HG02798 (cell line): ENCODE measurements around the gene ATP8B2.
"Not testable (repeated sequence)": the region's sequence is repeated elsewhere in the genome, so short reads cannot be mapped to it uniquely, and the experiment has no call there.

ENCODE experiments used
- ATAC-seq: cut with Tn5 transposase; IDR thresholded peaks from one replicate; pipeline ENCODE4 v1.9.1; 2021; ENCODE audit warnings: mild to moderate bottlenecking; ENCODE audit not compliant: unreplicated experiment, poor library complexity

Gene ATP8B2

GRCh38 chr1:154321609-154321934, 3.8 kb upstream of the ATP8B2 start:
- not testable (repeated sequence) for ATAC-seq

GRCh38 chr1:154323493-154323892, 1.8 kb upstream of the ATP8B2 start:
- no peak for ATAC-seq

- no peak for ATAC-seq
Measured at GRCh38 chr1:154324241-154324640, 1.1 kb upstream of the ATP8B2 start.

GRCh38 chr1:154325583-154326545, 539 bp downstream of the ATP8B2 start:
- peak; percentile 1 for ATAC-seq

GRCh38 chr1:154326546-154327465, 1.5 kb downstream of the ATP8B2 start:
- ATAC-seq: no peak

GRCh38 chr1:154327466-154328317, 2.4 kb downstream of the ATP8B2 start:
- no peak for ATAC-seq

- peak; percentile 58 for ATAC-seq
Measured at GRCh38 chr1:154328318-154329151, 3.2 kb downstream of the ATP8B2 start.

- ATAC-seq: no peak
Measured at GRCh38 chr1:154329152-154329521, 3.8 kb downstream of the ATP8B2 start.

GRCh38 chr1:154329551-154330131, 4.3 kb downstream of the ATP8B2 start:
- ATAC-seq: no peak

GRCh38 chr1:154330669-154331068, 5.3 kb downstream of the ATP8B2 start:
- ATAC-seq: no peak

- ATAC-seq: no peak
Measured at GRCh38 chr1:154334079-154335024, 9.0 kb downstream of the ATP8B2 start.

GRCh38 chr1:154335025-154335714, 9.8 kb downstream of the ATP8B2 start:
- peak; percentile 62 for ATAC-seq

- no peak for ATAC-seq
Measured at GRCh38 chr1:154337253-154337894, 12.0 kb downstream of the ATP8B2 start.

- ATAC-seq: no peak
Measured at GRCh38 chr1:154338875-154339274, 13.6 kb downstream of the ATP8B2 start.

- not testable (repeated sequence) for ATAC-seq
Measured at GRCh38 chr1:154341366-154341765, 16.0 kb downstream of the ATP8B2 start.

- no peak for ATAC-seq
Measured at GRCh38 chr1:154342132-154342531, 16.8 kb downstream of the ATP8B2 start.
